HG02678 (cell line): ENCODE data around the gene CALHM2.
"Not testable (repeated sequence)": the region's sequence is repeated elsewhere in the genome, so short reads cannot be mapped to it uniquely, and the experiment has no call there.

Experiments
- ATAC-seq: cut with Tn5 transposase; IDR thresholded peaks from one replicate; pipeline ENCODE4 v1.9.1; 2021; ENCODE audit warnings: mild to moderate bottlenecking, moderate library complexity; ENCODE audit not compliant: unreplicated experiment

The CALHM2 gene

GRCh38 chr10:103419101-103419500 lies 33.1 kb downstream of the CALHM2 start:
- no peak for ATAC-seq

GRCh38 chr10:103417601-103418000 lies 34.6 kb downstream of the CALHM2 start:
- no peak for ATAC-seq

- ATAC-seq: not testable (repeated sequence)
Measured at GRCh38 chr10:103417148-103417469, 35.1 kb downstream of the CALHM2 start.

- no peak for ATAC-seq
Measured at GRCh38 chr10:103416436-103417147, 35.6 kb downstream of the CALHM2 start.

- no peak for ATAC-seq
Measured at GRCh38 chr10:103415581-103415980, 36.6 kb downstream of the CALHM2 start.

- ATAC-seq: no peak
Measured at GRCh38 chr10:103413564-103413963, 38.6 kb downstream of the CALHM2 start.

- ATAC-seq: no peak
Measured at GRCh38 chr10:103397191-103397825, 54.9 kb downstream of the CALHM2 start.

- ATAC-seq: no peak
Measured at GRCh38 chr10:103396789-103397087, 55.4 kb downstream of the CALHM2 start.
